Activated CD4-positive, alpha-beta T cell treated with anti-CD3 and anti-CD28 coated beads for 4 hours (primary cell): ENCODE data around the gene ISCU.

ENCODE experiments used
- DNase-seq, 2 donors: peaks; one replicate each; pipeline ENCODE4 v3.0.0-alpha.2; 2020

Gene ISCU

GRCh38 chr12:108562348-108563135 lies at the start of gene ISCU:
Gene ISCU, plus strand, starts transcription at chr12:108562596. Its CDS starts 27 bp downstream, at chr12:108562623.
- DNase-seq: peak; percentile 97 to 99

GRCh38 chr12:108514468-108514972 lies 47.9 kb upstream of the ISCU start:
- no peak for DNase-seq

GRCh38 chr12:108514973-108515814 lies 47.2 kb upstream of the ISCU start, which contains the start of gene FICD:
Gene FICD, plus strand, starts transcription at chr12:108515277. Its CDS starts 1,696 bp downstream, at chr12:108516973.
- peak; percentile 99 to 100 for DNase-seq

GRCh38 chr12:108515916-108516315 lies 46.5 kb upstream of the ISCU start:
- DNase-seq: no peak

- DNase-seq: no peak
Measured at GRCh38 chr12:108516511-108517275, 45.7 kb upstream of the ISCU start.

- no peak for DNase-seq
Measured at GRCh38 chr12:108517288-108518100, 44.9 kb upstream of the ISCU start.

- DNase-seq: no peak
Measured at GRCh38 chr12:108518101-108518715, 44.2 kb upstream of the ISCU start.

GRCh38 chr12:108518716-108519496 lies 43.5 kb upstream of the ISCU start:
- DNase-seq: no peak

GRCh38 chr12:108519558-108519957 lies 42.8 kb upstream of the ISCU start:
- no peak for DNase-seq

GRCh38 chr12:108523365-108523764 lies 39.0 kb upstream of the ISCU start:
- DNase-seq: no peak

GRCh38 chr12:108525681-108526080 lies 36.7 kb upstream of the ISCU start:
- no peak for DNase-seq

GRCh38 chr12:108526482-108527165 lies 35.8 kb upstream of the ISCU start:
- DNase-seq: no peak

- DNase-seq: no peak
Measured at GRCh38 chr12:108527166-108527496, 35.3 kb upstream of the ISCU start.

- DNase-seq: no peak
Measured at GRCh38 chr12:108530161-108530560, 32.2 kb upstream of the ISCU start.

GRCh38 chr12:108531929-108532848 lies 30.2 kb upstream of the ISCU start:
- DNase-seq: no peak

- no peak for DNase-seq
Measured at GRCh38 chr12:108538146-108538545, 24.2 kb upstream of the ISCU start.

- DNase-seq: no peak
Measured at GRCh38 chr12:108538616-108539195, 23.7 kb upstream of the ISCU start.

- no peak for DNase-seq
Measured at GRCh38 chr12:108542320-108542719, 20.1 kb upstream of the ISCU start.

- DNase-seq: no peak
Measured at GRCh38 chr12:108543652-108544051, 18.7 kb upstream of the ISCU start.
